Panc1 (cell line): Measurements from ENCODE around the gene HTT. TPM values are rescaled to one million over a fixed set of nuclear protein-coding genes. Genes with fewer than 3 reads are reported as not detected.
A peak's percentile ranks its signal among the peaks of the same experiment; 100 is the strongest.
"Not testable (repeated sequence)": the region's sequence is repeated elsewhere in the genome, so short reads cannot be mapped to it uniquely, and the experiment has no call there.

Source experiments
- ATAC-seq: fragments of 200-7000 bp; cut with Tn5 transposase; 2 replicates; pipeline ENCODE4 v1.9.1; 2020; ENCODE audit warnings: mild to moderate bottlenecking, moderate library complexity
- BruUV-seq: library from RNA; stranded (reverse); fragments of 400-500 nt; replicated peaks from 2 replicates; lab custom pipeline; 2021; lab: Mats Ljungman, UMichigan
- CTCF ChIA-PET: fragments of 300-600 bp; sonication (Branson Sonifier 250); formaldehyde crosslinking; loops from one replicate; lab custom pipeline; 2022; ENCODE audit warnings: antibody characterized with exemption; lab: Charles Lee
- POLR2A ChIA-PET: fragments of 300-600 bp; sonication (Branson Sonifier 250); formaldehyde crosslinking; loops from one replicate; lab custom pipeline; 2022; ENCODE audit warnings: antibody characterized with exemption; lab: Charles Lee
- DNase-seq: peaks from one replicate; pipeline ENCODE4 v3.0.0-alpha.2; 2010; ENCODE audit warnings: low read depth, low spot score
- H3K27ac ChIP-seq: 2 replicates; pipeline ENCODE4 v1.5.1; 2011; ENCODE audit warnings: mild to moderate bottlenecking, low read length, inconsistent platforms
- H3K27me3 ChIP-seq: fragments of 200-500 bp; sonication (Bioruptor generic); 2 replicates; pipeline ENCODE4 v1.6.0; 2014; ENCODE audit warnings: low read length, inconsistent platforms; ENCODE audit not compliant: control insufficient read depth, insufficient read depth
- H3K36me3 ChIP-seq: fragments of 200-500 bp; sonication (Bioruptor generic); 2 replicates; pipeline ENCODE4 v1.5.1; 2014; ENCODE audit warnings: inconsistent platforms, mild to moderate bottlenecking, low read length, moderate library complexity; ENCODE audit not compliant: control insufficient read depth, insufficient read depth
- H3K4me1 ChIP-seq: 2 replicates; pipeline ENCODE4 v1.5.1; 2011; ENCODE audit warnings: inconsistent platforms, mild to moderate bottlenecking, low read length, moderate library complexity; ENCODE audit not compliant: control insufficient read depth, insufficient read depth
- H3K4me3 ChIP-seq, 2 experiments: 2 replicates each; pipeline ENCODE4 v1.5.1; 2011 to 2012; ENCODE audit warnings: low read depth in 2 of 2, low read length in 2 of 2, mild to moderate bottlenecking in 2 of 2, inconsistent platforms in 1 of 2, moderate library complexity in 1 of 2
- H3K9me3 ChIP-seq: fragments of 200-500 bp; sonication (Bioruptor generic); 2 replicates; pipeline ENCODE4 v1.5.1; 2014; ENCODE audit warnings: low read depth, mild to moderate bottlenecking, inconsistent platforms, low read length, moderate library complexity; ENCODE audit not compliant: control insufficient read depth, insufficient read depth
- CTCF ChIP-seq: fragments of 450-650 bp; IDR thresholded peaks from 2 replicates; pipeline ENCODE4 v1.5.1; 2017; ENCODE audit warnings: mild to moderate bottlenecking
- POLR2AphosphoS5 ChIP-seq: IDR thresholded peaks from 2 replicates; pipeline ENCODE4 v1.6.1; 2012; ENCODE audit warnings: mild to moderate bottlenecking, low read depth, low read length, moderate library complexity
- SIN3A ChIP-seq: IDR thresholded peaks from 2 replicates; pipeline ENCODE4 v1.6.1; 2012; ENCODE audit warnings: low read depth, mild to moderate bottlenecking, low read length, moderate library complexity, borderline replicate concordance; ENCODE audit not compliant: insufficient read depth
- TCF7L2 ChIP-seq: IDR thresholded peaks from 2 replicates; pipeline ENCODE4 v1.6.1; 2011; ENCODE audit warnings: mild to moderate bottlenecking, low read depth, low read length, inconsistent platforms
- in situ Hi-C: cut with HindIII; loops from 2 replicates; pipeline ENCODE4 v1.10.0; 2016; ENCODE audit warnings: low sequenced_read_pairs, low pct_unique_long_range_greater_than_20kb
- intact Hi-C: fragments of 100-400 bp; cut with micrococcal nuclease; formaldehyde crosslinking; loops from one replicate; pipeline ENCODE4 v1.10.0; 2022; ENCODE audit not compliant: unreplicated experiment
- total RNA-seq: library from RNA; stranded (reverse); gene quantifications from one replicate; pipeline ENCODE4 v1.2.1, GENCODE V29; 2021; ENCODE audit not compliant: unreplicated experiment
- TF ChIP-seq, protein P1 (sequence below), 2 experiments: IDR thresholded peaks; 2 replicates each; pipeline ENCODE4 v1.6.1; 2011 to 2012; ENCODE audit warnings: low read depth in 2 of 2, control low read depth in 1 of 2, low read length in 1 of 2, mild to moderate bottlenecking in 1 of 2, moderate library complexity in 1 of 2; ENCODE audit not compliant: insufficient read depth in 1 of 2

The HTT gene
- total RNA-seq, 1 experiment from 2014 or later = 24.7 TPM

- no peaks in the 10 kb centered on the region for H3K9me3 ChIP-seq
- no peaks in the 10 kb centered on the region for H3K36me3 ChIP-seq
- in situ Hi-C loops (no loop called here), intact Hi-C loops (no loop called here)
- ChIA-PET CTCF (no interaction called here), POLR2A (no interaction called here)
- H3K27me3 ChIP-seq = no peaks in the 10 kb centered on the region
- H3K4me1 ChIP-seq = no peaks in the 10 kb centered on the region
- BruUV-seq = no TSS peak
- TF ChIP-seq SIN3A = no peak
- no peak for TF ChIP-seq TCF7L2
- TF ChIP-seq, protein P1, sequence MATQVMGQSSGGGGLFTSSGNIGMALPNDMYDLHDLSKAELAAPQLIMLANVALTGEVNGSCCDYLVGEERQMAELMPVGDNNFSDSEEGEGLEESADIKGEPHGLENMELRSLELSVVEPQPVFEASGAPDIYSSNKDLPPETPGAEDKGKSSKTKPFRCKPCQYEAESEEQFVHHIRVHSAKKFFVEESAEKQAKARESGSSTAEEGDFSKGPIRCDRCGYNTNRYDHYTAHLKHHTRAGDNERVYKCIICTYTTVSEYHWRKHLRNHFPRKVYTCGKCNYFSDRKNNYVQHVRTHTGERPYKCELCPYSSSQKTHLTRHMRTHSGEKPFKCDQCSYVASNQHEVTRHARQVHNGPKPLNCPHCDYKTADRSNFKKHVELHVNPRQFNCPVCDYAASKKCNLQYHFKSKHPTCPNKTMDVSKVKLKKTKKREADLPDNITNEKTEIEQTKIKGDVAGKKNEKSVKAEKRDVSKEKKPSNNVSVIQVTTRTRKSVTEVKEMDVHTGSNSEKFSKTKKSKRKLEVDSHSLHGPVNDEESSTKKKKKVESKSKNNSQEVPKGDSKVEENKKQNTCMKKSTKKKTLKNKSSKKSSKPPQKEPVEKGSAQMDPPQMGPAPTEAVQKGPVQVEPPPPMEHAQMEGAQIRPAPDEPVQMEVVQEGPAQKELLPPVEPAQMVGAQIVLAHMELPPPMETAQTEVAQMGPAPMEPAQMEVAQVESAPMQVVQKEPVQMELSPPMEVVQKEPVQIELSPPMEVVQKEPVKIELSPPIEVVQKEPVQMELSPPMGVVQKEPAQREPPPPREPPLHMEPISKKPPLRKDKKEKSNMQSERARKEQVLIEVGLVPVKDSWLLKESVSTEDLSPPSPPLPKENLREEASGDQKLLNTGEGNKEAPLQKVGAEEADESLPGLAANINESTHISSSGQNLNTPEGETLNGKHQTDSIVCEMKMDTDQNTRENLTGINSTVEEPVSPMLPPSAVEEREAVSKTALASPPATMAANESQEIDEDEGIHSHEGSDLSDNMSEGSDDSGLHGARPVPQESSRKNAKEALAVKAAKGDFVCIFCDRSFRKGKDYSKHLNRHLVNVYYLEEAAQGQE (IDR thresholded peaks at IDR 0.05; ENCODE audit: insufficient read depth in 1 of 2, low read depth in 2 of 2, low read length in 1 of 2) = no peak
- TF ChIP-seq POLR2AphosphoS5 = no peak
- no peak for TF ChIP-seq CTCF
- no peak for DNase-seq
- no peak overlapping the region for H3K4me3 ChIP-seq
- ATAC-seq = no peak
- no peak overlapping the region for H3K27ac ChIP-seq
Observed at GRCh38 chr4:3046623-3047022, 27.9 kb upstream of the HTT start.

GRCh38 chr4:3047464-3048286 lies 26.8 kb upstream of the HTT start:
- no peaks in the 10 kb centered on the region for H3K4me1 ChIP-seq
- BruUV-seq = no TSS peak
- no peak overlapping the region for H3K27ac ChIP-seq
- ATAC-seq (peak; percentile 91), DNase-seq (peak; percentile 35)
- ChIA-PET POLR2A (no interaction called here), CTCF (no interaction called here)
- H3K9me3 ChIP-seq = no peaks in the 10 kb centered on the region
- TF ChIP-seq, protein P1 (IDR thresholded peaks at IDR 0.05; ENCODE audit: insufficient read depth in 1 of 2, low read depth in 2 of 2, low read length in 1 of 2) = no peak
- TF ChIP-seq CTCF = peak; percentile 88
- TF ChIP-seq TCF7L2 = peak; percentile 81
- H3K27me3 ChIP-seq = no peaks in the 10 kb centered on the region
- no peaks in the 10 kb centered on the region for H3K36me3 ChIP-seq
- in situ Hi-C loops (no loop called here), intact Hi-C loops (no loop called here)
- peak overlapping the region; percentile 27 to 37 for H3K4me3 ChIP-seq

DNA sequence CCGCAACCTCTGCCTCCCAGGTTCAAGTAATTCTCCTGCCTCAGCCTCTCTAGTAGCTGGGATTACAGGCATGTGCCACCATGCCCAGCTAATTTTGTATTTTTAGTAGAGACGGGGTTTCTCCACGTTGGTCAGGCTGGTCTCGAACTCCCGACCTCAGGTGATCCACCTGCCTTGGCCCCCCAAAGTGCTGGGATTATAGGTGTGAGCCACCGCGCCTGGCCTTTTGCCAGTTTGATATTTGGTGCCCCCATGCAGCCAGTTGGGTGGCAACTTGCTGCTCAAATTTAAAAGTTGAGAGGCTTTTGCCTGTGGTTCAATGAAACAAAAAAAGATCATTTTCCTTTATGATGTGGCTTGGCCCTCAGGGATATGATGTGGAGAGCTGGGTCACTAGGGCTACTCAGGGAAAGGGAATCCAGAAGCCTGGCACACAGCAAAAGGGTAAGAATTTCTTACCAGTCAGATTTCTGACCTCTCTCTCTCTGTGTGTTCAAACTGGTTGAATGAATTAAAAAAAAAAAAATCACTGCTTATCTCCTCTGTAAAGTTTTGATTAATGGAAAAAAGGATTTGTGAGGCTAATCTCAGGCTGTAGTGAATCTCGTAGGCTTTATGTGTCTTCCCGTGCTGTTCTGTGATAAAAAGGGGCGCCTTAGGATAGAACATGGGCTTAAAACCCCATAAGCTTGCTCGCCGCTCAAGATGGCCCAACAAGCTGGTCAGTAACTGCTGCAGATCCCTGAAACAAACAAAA lies 23.2 kb upstream of the HTT start:
- CTCF ChIA-PET = interaction anchor here (0.6 kb wide), 1 partner anchor 8 kb away, joined by 4 read pairs; no protein-coding TSS in a partner anchor
- H3K4me3 ChIP-seq, H3K36me3 ChIP-seq, POLR2A ChIA-PET, BruUV-seq, H3K4me1 ChIP-seq, H3K9me3 ChIP-seq, H3K27me3 ChIP-seq, H3K27ac ChIP-seq, intact Hi-C loops, in situ Hi-C loops, DNase-seq, ATAC-seq: not testable (repeated sequence)
